WTC11 (cell line): Measurements from ENCODE around the gene SSR2. TPM values are rescaled to one million over a fixed set of nuclear protein-coding genes. Genes with fewer than 3 reads are reported as not detected.

Experiments
- ATAC-seq: fragments of 200-7000 bp; cut with Tn5 transposase; 2 replicates; pipeline ENCODE4 v1.10.0; 2021; ENCODE audit warnings: mild to moderate bottlenecking, moderate library complexity
- CTCF ChIA-PET: fragments of 300-600 bp; sonication (Branson Sonifier 250); formaldehyde crosslinking; loops from one replicate; lab custom pipeline; 2021; ENCODE audit warnings: antibody characterized with exemption; lab: Charles Lee
- POLR2A ChIA-PET: fragments of 350-600 bp; sonication (Branson Sonifier 250); formaldehyde crosslinking; loops from one replicate; lab custom pipeline; 2021; ENCODE audit warnings: antibody characterized with exemption; lab: Charles Lee
- DNase-seq: peaks from one replicate; pipeline ENCODE4 v3.0.0; 2021; ENCODE audit warnings: low spot score
- H3K27ac Mint-ChIP-seq: 2 replicates; pipeline ENCODE4 v1.8.0; 2021; ENCODE audit warnings: mixed read lengths
- H3K27me3 Mint-ChIP-seq: 2 replicates; pipeline ENCODE4 v1.8.0; 2021; ENCODE audit warnings: low read depth, mild to moderate bottlenecking, moderate library complexity, mixed read lengths
- H3K36me3 Mint-ChIP-seq: 2 replicates; pipeline ENCODE4 v1.8.0; 2021; ENCODE audit warnings: mixed read lengths
- H3K4me1 Mint-ChIP-seq: 2 replicates; pipeline ENCODE4 v1.8.0; 2022; ENCODE audit warnings: mixed read lengths
- H3K4me3 Mint-ChIP-seq: 2 replicates; pipeline ENCODE4 v1.8.0; 2021; ENCODE audit warnings: mild to moderate bottlenecking, moderate library complexity, mixed read lengths
- H3K9me3 Mint-ChIP-seq: 2 replicates; pipeline ENCODE4 v1.8.0; 2021; ENCODE audit warnings: mixed read lengths
- ARID4B ChIP-seq: sonication (generic); formaldehyde crosslinking; IDR thresholded peaks from 2 replicates; pipeline ENCODE4 v1.8.0; 2023; ENCODE audit warnings: missing genetic modification reagents, mild to moderate bottlenecking, borderline replicate concordance
- ATF3 ChIP-seq: sonication (generic); formaldehyde crosslinking; conservative IDR thresholded peaks from 2 replicates; pipeline ENCODE4 v1.8.1; 2022; ENCODE audit warnings: mild to moderate bottlenecking, missing genetic modification reagents
- CREB1 ChIP-seq: sonication (generic); formaldehyde crosslinking; IDR thresholded peaks from 2 replicates; pipeline ENCODE4 v1.8.0; 2023; ENCODE audit warnings: mild to moderate bottlenecking, missing genetic modification reagents
- EMX1 ChIP-seq: fragments of 250-450 bp; sonication (Bioruptor Pico); IDR thresholded peaks from 2 replicates; pipeline ENCODE4 v1.8.0; 2021; ENCODE audit warnings: mild to moderate bottlenecking
- FOXP4 ChIP-seq: sonication (generic); formaldehyde crosslinking; IDR thresholded peaks from 2 replicates; pipeline ENCODE4 v1.8.0; 2022; ENCODE audit warnings: mild to moderate bottlenecking, missing genetic modification reagents
- NFYB ChIP-seq: sonication (generic); formaldehyde crosslinking; conservative IDR thresholded peaks from 2 replicates; pipeline ENCODE4 v1.8.0; 2022; ENCODE audit warnings: low read depth, missing genetic modification reagents
- OVOL2 ChIP-seq: fragments of 250-450 bp; sonication (Bioruptor Pico); IDR thresholded peaks from 2 replicates; pipeline ENCODE4 v1.9.0; 2021; ENCODE audit warnings: mild to moderate bottlenecking, borderline replicate concordance
- RORB ChIP-seq: fragments of 250-450 bp; sonication (Bioruptor Pico); IDR thresholded peaks from 2 replicates; pipeline ENCODE4 v1.9.0; 2021; ENCODE audit warnings: mild to moderate bottlenecking
- TCF7 ChIP-seq: sonication (generic); formaldehyde crosslinking; IDR thresholded peaks from 2 replicates; pipeline ENCODE4 v1.8.0; 2022; ENCODE audit warnings: mild to moderate bottlenecking, low read depth, missing genetic modification reagents, moderate library complexity
- ZBTB43 ChIP-seq: sonication (generic); formaldehyde crosslinking; IDR thresholded peaks from 2 replicates; pipeline ENCODE4 v1.8.1; 2023; ENCODE audit warnings: mild to moderate bottlenecking, missing genetic modification reagents
- ZMAT4 ChIP-seq: fragments of 250-450 bp; sonication (Bioruptor Pico); IDR thresholded peaks from 2 replicates; pipeline ENCODE4 v1.9.0; 2021; ENCODE audit warnings: mild to moderate bottlenecking
- ZNF263 ChIP-seq: sonication (generic); formaldehyde crosslinking; IDR thresholded peaks from 2 replicates; pipeline ENCODE4 v1.8.1; 2022; ENCODE audit warnings: low read depth, mild to moderate bottlenecking, moderate library complexity, missing genetic modification reagents
- ZNF532 ChIP-seq: fragments of 250-450 bp; sonication (Bioruptor Pico); IDR thresholded peaks from 2 replicates; pipeline ENCODE4 v1.9.0; 2021; ENCODE audit warnings: mild to moderate bottlenecking, borderline replicate concordance
- total RNA-seq: library from RNA; stranded (reverse); gene quantifications from 3 replicates; pipeline ENCODE4 v1.2.3, GENCODE V29; 2021

SSR2 gene
- total RNA-seq, 1 experiment from 2014 or later = 175 TPM

GRCh38 chr1:155973723-155974122, 47.0 kb downstream of the SSR2 start (continued):
- TF ChIP-seq ZNF532 = no peak
- TF ChIP-seq RORB (CRISPR knock-in tag) = no peak

- peak overlapping the region; percentile 43 for H3K27ac Mint-ChIP-seq
- ChIA-PET POLR2A (no interaction called here), CTCF (interaction anchor here (0.7 to 3.0 kb wide), 2 partner anchors 12 to 30 kb away, joined by 3 to 20 read pairs; no protein-coding TSS in a partner anchor)
- peaks cover 91% of the 10 kb centered on the region for H3K4me1 Mint-ChIP-seq
- DNase-seq = no peak
- no peaks in the 10 kb centered on the region for H3K27me3 Mint-ChIP-seq
- H3K36me3 Mint-ChIP-seq = peaks cover 4% of the 10 kb centered on the region
- TF ChIP-seq RORB (CRISPR knock-in tag) (no peak), NFYB (CRISPR knock-in tag) (no peak), ZBTB43 (CRISPR knock-in tag) (no peak), TCF7 (no peak), EMX1 (CRISPR knock-in tag) (no peak), ATF3 (CRISPR knock-in tag) (no peak), OVOL2 (CRISPR knock-in tag) (no peak)
- no peak for ATAC-seq
- no peaks in the 10 kb centered on the region for H3K9me3 Mint-ChIP-seq
- H3K4me3 Mint-ChIP-seq = no peak overlapping the region
These were observed 48.6 kb downstream of the SSR2 start for GRCh38 chr1:155971910-155972809.

GRCh38 chr1:155970531-155971167, 50.1 kb downstream of the SSR2 start:
- ATAC-seq (peak; percentile 15), DNase-seq (no peak)
- CTCF ChIA-PET = interaction anchor here (0.6 to 6.0 kb wide), 6 partner anchors 7 to 95 kb away, joined by 5 to 62 read pairs (median 23); partner anchors contain the start of genes ARHGEF2, LAMTOR2 and UBQLN4
- Mint-ChIP-seq H3K27ac (peak overlapping the region; percentile 73), H3K9me3 (no peaks in the 10 kb centered on the region), H3K4me1 (peaks cover 84% of the 10 kb centered on the region)
- no peak for TF ChIP-seq ZMAT4 (CRISPR knock-in tag)
- TF ChIP-seq FOXP4 (CRISPR knock-in tag) = no peak
- TF ChIP-seq CREB1 (CRISPR knock-in tag) = no peak
- peak; percentile 46; the same call in 1 of the 2 replicates for TF ChIP-seq ZNF263 (CRISPR knock-in tag)
- no peak for TF ChIP-seq ARID4B
- TF ChIP-seq, all 79 proteins: peak for 1
- Mint-ChIP-seq H3K36me3 (peaks cover 13% of the 10 kb centered on the region), H3K4me3 (no peak overlapping the region), H3K27me3 (no peaks in the 10 kb centered on the region)
- POLR2A ChIA-PET = interaction anchor here (5.0 kb wide), 1 partner anchor 13 kb away, joined by 31 read pairs; no protein-coding TSS in a partner anchor
